Measurements from ENCODE around the gene BIRC3. TPM values are rescaled to one million over a fixed set of nuclear protein-coding genes. Genes with fewer than 3 reads are reported as not detected.
"Not testable (repeated sequence)": the region's sequence is repeated elsewhere in the genome, so short reads cannot be mapped to it uniquely, and the experiment has no call there.

Gene BIRC3
- total RNA-seq, 4 donors from 2014 or later: 2.2 to 57.8 (median 53.0) TPM

DNA sequence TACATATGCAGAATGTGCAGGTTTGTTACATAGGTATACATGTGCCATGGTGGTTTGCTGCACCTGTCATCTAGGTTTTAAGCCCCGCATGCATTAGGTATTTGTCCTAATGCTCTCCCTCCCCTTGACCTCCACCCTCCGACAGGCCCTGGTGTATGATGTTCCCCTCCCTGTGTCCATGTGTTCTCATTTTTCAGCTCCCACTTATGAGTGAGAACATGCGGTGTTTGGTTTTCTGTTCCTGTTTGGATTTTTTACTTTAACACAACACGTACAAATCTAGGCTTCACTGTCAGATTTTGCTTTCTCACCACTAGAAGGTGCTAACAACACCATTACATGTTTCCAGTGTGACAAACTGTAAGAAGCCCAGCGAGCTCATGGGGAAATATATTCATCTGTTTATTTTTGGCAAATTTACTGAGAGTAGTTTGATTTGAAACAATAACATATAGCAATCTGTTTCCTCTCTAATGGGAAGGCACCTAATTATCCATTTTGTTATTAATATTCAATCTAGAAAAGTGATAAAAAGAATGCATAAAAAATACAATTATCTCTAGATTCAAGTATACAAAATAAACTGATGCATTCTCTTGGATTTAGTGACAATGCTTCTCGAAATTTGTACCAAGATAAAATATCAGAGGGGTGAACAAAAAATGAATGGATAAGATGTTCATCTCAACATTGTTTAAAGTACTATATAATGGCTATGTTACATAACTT lies 23.2 kb upstream of the BIRC3 start:
- intact Hi-C loops (cut with DNase I; ENCODE audit: low total_unique reads) (loop anchor here (10.0 kb wide), 1 partner anchor 201 kb away; no protein-coding TSS in a partner anchor), in situ Hi-C loops (cut with MboI; ENCODE audit: low pct_ligation_motif_present in 1 of 4, low pct_unique_long_range_greater_than_20kb in 1 of 4, low sequenced_read_pairs in 3 of 4) (no loop called here)
- no peak overlapping the region for H3K4me3 ChIP-seq
- DNase-seq: no peak
- H3K36me3 ChIP-seq: no peaks in the 10 kb centered on the region
- peaks cover 0 to 7% (median 0%) of the 10 kb centered on the region in 4 donors for H3K4me1 ChIP-seq
- 15 to 25% methylated on average over 6 of the region's 6 CpGs for WGBS, 2 donors (ENCODE audit: low coverage in 1 of 2)
- no peaks in the 10 kb centered on the region for H3K9me3 ChIP-seq
- no peaks in the 10 kb centered on the region for H3K27me3 ChIP-seq
- TF ChIP-seq, protein P1, sequence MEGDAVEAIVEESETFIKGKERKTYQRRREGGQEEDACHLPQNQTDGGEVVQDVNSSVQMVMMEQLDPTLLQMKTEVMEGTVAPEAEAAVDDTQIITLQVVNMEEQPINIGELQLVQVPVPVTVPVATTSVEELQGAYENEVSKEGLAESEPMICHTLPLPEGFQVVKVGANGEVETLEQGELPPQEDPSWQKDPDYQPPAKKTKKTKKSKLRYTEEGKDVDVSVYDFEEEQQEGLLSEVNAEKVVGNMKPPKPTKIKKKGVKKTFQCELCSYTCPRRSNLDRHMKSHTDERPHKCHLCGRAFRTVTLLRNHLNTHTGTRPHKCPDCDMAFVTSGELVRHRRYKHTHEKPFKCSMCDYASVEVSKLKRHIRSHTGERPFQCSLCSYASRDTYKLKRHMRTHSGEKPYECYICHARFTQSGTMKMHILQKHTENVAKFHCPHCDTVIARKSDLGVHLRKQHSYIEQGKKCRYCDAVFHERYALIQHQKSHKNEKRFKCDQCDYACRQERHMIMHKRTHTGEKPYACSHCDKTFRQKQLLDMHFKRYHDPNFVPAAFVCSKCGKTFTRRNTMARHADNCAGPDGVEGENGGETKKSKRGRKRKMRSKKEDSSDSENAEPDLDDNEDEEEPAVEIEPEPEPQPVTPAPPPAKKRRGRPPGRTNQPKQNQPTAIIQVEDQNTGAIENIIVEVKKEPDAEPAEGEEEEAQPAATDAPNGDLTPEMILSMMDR (IDR thresholded peaks at IDR 0.05): peak; percentile 66 to 82 (median 71)
- no peak for TF ChIP-seq POLR2AphosphoS5 (IDR thresholded peaks at IDR 0.05)
- no peak overlapping the region for H3K27ac ChIP-seq

DNA sequence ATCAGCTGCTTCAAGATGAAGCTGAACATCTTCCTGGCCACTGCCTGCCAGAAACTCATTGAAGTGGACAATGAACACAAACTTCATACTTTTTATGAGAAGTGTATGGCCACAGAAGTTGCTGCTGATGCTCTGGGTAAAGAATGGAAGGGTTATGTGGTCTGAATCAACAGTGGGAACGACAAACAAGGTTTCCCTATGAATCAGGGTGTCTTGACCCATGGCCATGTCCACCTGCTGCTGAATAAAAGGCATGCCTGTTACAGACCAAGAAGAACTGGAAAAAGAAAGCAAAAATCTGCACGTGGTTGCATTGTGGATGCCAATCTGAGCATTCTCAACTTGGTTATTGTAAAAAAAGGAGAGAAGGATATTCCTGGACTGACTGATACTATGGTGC lies 22.2 kb upstream of the BIRC3 start:
- no peak overlapping the region for H3K4me3 ChIP-seq
- in situ Hi-C loops (cut with MboI; ENCODE audit: low pct_ligation_motif_present in 1 of 4, low pct_unique_long_range_greater_than_20kb in 1 of 4, low sequenced_read_pairs in 3 of 4): no loop called here
- peaks cover 0 to 7% (median 0%) of the 10 kb centered on the region in 4 donors for H3K4me1 ChIP-seq
- H3K9me3 ChIP-seq: no peaks in the 10 kb centered on the region
- no peaks in the 10 kb centered on the region for H3K27me3 ChIP-seq
- 64 to 66% methylated on average over 2 of the region's 2 CpGs for WGBS, 2 donors (ENCODE audit: low coverage in 1 of 2)
- H3K36me3 ChIP-seq: no peaks in the 10 kb centered on the region
- no peak for DNase-seq
- no peak overlapping the region for H3K27ac ChIP-seq
- no peak for TF ChIP-seq EP300 (IDR thresholded peaks at IDR 0.05; ENCODE audit: low read depth)
- TF ChIP-seq POLR2A (IDR thresholded peaks at IDR 0.05): no peak
- TF ChIP-seq, protein P1 (IDR thresholded peaks at IDR 0.05): no peak
- TF ChIP-seq POLR2AphosphoS5 (IDR thresholded peaks at IDR 0.05): no peak
- intact Hi-C loops (cut with DNase I; ENCODE audit: low total_unique reads): loop anchor here (10.0 kb wide), 1 partner anchor 200 kb away; no protein-coding TSS in a partner anchor

DNA sequence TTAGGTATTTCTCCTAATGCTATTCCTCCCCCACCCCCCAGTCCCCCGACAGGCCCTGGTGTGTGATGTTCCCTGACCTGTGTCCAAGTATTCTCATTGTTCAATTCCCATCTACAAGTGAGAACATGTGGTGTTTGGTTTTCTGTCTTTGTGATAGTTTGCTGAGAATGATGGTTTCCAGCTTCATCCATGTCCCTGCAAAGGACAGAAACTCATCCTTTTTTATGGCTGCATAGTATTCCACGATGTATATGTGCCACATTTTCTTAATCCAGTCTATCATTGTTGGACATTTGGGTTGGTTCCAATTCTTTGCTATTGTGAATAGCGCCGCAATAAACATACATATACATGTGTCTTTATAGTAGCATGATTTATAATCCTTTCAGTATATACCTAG lies 20.5 kb upstream of the BIRC3 start:
- in situ Hi-C loops (cut with MboI; ENCODE audit: low pct_ligation_motif_present in 1 of 4, low pct_unique_long_range_greater_than_20kb in 1 of 4, low sequenced_read_pairs in 3 of 4); H3K9me3 ChIP-seq; H3K27ac ChIP-seq; H3K36me3 ChIP-seq; H3K4me1 ChIP-seq; H3K27me3 ChIP-seq; H3K4me3 ChIP-seq; DNase-seq: not testable (repeated sequence)
- WGBS, 2 donors (ENCODE audit: low coverage in 1 of 2): 98 to 100% methylated on average over 4 of the region's 4 CpGs
- intact Hi-C loops (cut with DNase I; ENCODE audit: low total_unique reads): loop anchor here (10.0 kb wide), 1 partner anchor 198 kb away; no protein-coding TSS in a partner anchor

DNA sequence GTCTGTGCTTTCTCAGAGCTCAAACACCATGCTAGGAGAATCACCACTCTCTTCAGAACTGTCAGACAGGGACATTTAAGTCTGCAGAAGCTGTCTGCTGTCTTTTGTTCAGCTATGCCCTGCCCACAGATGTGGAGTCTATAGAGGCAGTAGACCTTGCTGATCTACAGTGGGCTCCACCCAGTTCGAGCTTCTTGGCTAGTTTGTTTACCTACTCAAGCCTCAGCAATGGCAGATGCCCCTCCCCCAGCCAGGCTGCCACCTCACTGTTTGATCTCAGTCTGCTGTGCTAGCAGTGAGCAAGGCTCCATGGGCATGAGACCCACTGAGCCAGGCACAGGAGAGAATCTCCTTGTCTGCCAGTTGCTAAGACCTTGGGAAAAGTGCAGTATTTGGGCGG lies 16.4 kb upstream of the BIRC3 start:
- H3K4me1 ChIP-seq: peaks cover 3 to 26% (median 4%) of the 10 kb centered on the region in 4 donors
- H3K4me3 ChIP-seq; H3K36me3 ChIP-seq; intact Hi-C loops (cut with DNase I; ENCODE audit: low total_unique reads); H3K27me3 ChIP-seq; H3K27ac ChIP-seq; in situ Hi-C loops (cut with MboI; ENCODE audit: low pct_ligation_motif_present in 1 of 4, low pct_unique_long_range_greater_than_20kb in 1 of 4, low sequenced_read_pairs in 3 of 4); H3K9me3 ChIP-seq: not testable (repeated sequence)
- 51% methylated on average over 2 of the region's 2 CpGs; no CpG with 5 or more reads in 1 of the 2 donors for WGBS, 2 donors (ENCODE audit: low coverage in 1 of 2)
- DNase-seq: peak; percentile 53

GRCh38 chr11:102302241-102302640 lies 15.0 kb upstream of the BIRC3 start:
- Histone ChIP-seq H3K27ac (no peak overlapping the region), H3K4me3 (no peak overlapping the region), H3K4me1 (peaks cover 7 to 39% (median 14%) of the 10 kb centered on the region in 4 donors), H3K27me3 (no peaks in the 10 kb centered on the region), H3K9me3 (peaks cover 0 to 9% of the 10 kb centered on the region in 2 donors), H3K36me3 (no peaks in the 10 kb centered on the region)
- DNase-seq: no peak
- in situ Hi-C loops (cut with MboI; ENCODE audit: low pct_ligation_motif_present in 1 of 4, low pct_unique_long_range_greater_than_20kb in 1 of 4, low sequenced_read_pairs in 3 of 4): no loop called here
- no peak for TF ChIP-seq POLR2AphosphoS5 (IDR thresholded peaks at IDR 0.05)
- TF ChIP-seq EP300 (IDR thresholded peaks at IDR 0.05; ENCODE audit: low read depth): no peak
- TF ChIP-seq, protein P1 (IDR thresholded peaks at IDR 0.05): no peak
- no peak for TF ChIP-seq POLR2A (IDR thresholded peaks at IDR 0.05)
- 91% methylated on average over 1 of the region's 1 CpG; no CpG with 5 or more reads in 1 of the 2 donors for WGBS, 2 donors (ENCODE audit: low coverage in 1 of 2)
- intact Hi-C loops (cut with DNase I; ENCODE audit: low total_unique reads): no loop called here

Measured in transverse colon (tissue), 4 donors.